Lung (tissue), 12 donors: Measurements from ENCODE around the gene ABHD8. TPM values are rescaled to one million over a fixed set of nuclear protein-coding genes. Genes with fewer than 3 reads are reported as not detected.

Experiments used
- ATAC-seq: fragments of 200-7000 bp; cut with Tn5 transposase; one replicate; pipeline ENCODE4 v1.9.1; 2020; ENCODE audit warnings: moderate number of reproducible peaks; ENCODE audit not compliant: insufficient read depth, low FRiP score
- DNase-seq, 3 donors: peaks; one replicate each; pipeline ENCODE4 v3.0.0-alpha.2; 2013 to 2017
- H3K27ac ChIP-seq, 2 donors: one replicate each; pipeline ENCODE4 v1.5.1; 2013; ENCODE audit warnings: mild to moderate bottlenecking in 2 of 2, moderate library complexity in 2 of 2, control low read depth in 1 of 2, inconsistent platforms in 1 of 2, low read depth in 1 of 2, low read length in 1 of 2
- H3K27me3 ChIP-seq, 3 donors: one replicate each; pipeline ENCODE4 v1.5.1; 2013; ENCODE audit warnings: low read length in 2 of 3; ENCODE audit not compliant: control insufficient read depth in 3 of 3, insufficient read depth in 3 of 3
- H3K36me3 ChIP-seq, 4 donors: one replicate each; pipeline ENCODE4 v1.5.1; 2013; ENCODE audit warnings: low read length in 4 of 4, mild to moderate bottlenecking in 1 of 4, moderate library complexity in 1 of 4; ENCODE audit not compliant: control insufficient read depth in 4 of 4, insufficient read depth in 4 of 4
- H3K4me1 ChIP-seq, 5 donors: one replicate each; pipeline ENCODE4 v1.5.1; 2013; ENCODE audit warnings: low read length in 5 of 5, mild to moderate bottlenecking in 2 of 5, moderate library complexity in 1 of 5; ENCODE audit not compliant: control insufficient read depth in 5 of 5, insufficient read depth in 5 of 5
- H3K4me3 ChIP-seq: one replicate; pipeline ENCODE4 v1.5.1; 2013; ENCODE audit warnings: mild to moderate bottlenecking, control low read depth, moderate library complexity
- H3K9ac ChIP-seq, 2 donors: one replicate each; pipeline ENCODE4 v1.5.1; 2013; ENCODE audit warnings: low read length in 2 of 2, control low read depth in 1 of 2; ENCODE audit not compliant: insufficient read depth in 1 of 2
- H3K9me3 ChIP-seq, 4 donors: one replicate each; pipeline ENCODE4 v1.5.1; 2013; ENCODE audit warnings: low read length in 3 of 4, mild to moderate bottlenecking in 1 of 4, moderate library complexity in 1 of 4; ENCODE audit not compliant: control insufficient read depth in 4 of 4, insufficient read depth in 3 of 4
- WGBS, 2 donors: extraction: QIAGEN DNeasy Blood & Tissue Kit; methylation state at CpG; one replicate each; pipeline ENCODE4 v1.1.7; 2013; 5-methylcytosine and 5-hydroxymethylcytosine counted together
- polyA plus RNA-seq, 2 donors: library from polyadenylated mRNA; stranded (reverse); fragments of 200-250 nt; gene quantifications; one replicate each; pipeline ENCODE4 v1.2.1, GENCODE V29; 2013
- total RNA-seq, 2 donors: library from RNA; depleted of rRNA in 1 of 2; stranded (reverse); fragments of >200 nt in 1 of 2; gene quantifications; one replicate each; pipeline ENCODE4 v1.2.1, GENCODE V29; 2014 to 2021
- TF ChIP-seq, protein P1 (sequence below): IDR thresholded peaks from 2 replicates; pipeline ENCODE4 v1.5.1; 2012; ENCODE audit warnings: mild to moderate bottlenecking; ENCODE audit errors: control extremely low read depth, extremely low read depth
- donor health status: control.
- donor health status: control.
- donor health status: Bipolar disorder and iron deficiency.
- donor health status: healthy.
- donor health status: DM: yes; HTN: yes; CAD: no.

ABHD8 gene
- total and polyA plus RNA-seq, 4 donors = 12.8 to 23.0 (median 15.1) TPM

DNA sequence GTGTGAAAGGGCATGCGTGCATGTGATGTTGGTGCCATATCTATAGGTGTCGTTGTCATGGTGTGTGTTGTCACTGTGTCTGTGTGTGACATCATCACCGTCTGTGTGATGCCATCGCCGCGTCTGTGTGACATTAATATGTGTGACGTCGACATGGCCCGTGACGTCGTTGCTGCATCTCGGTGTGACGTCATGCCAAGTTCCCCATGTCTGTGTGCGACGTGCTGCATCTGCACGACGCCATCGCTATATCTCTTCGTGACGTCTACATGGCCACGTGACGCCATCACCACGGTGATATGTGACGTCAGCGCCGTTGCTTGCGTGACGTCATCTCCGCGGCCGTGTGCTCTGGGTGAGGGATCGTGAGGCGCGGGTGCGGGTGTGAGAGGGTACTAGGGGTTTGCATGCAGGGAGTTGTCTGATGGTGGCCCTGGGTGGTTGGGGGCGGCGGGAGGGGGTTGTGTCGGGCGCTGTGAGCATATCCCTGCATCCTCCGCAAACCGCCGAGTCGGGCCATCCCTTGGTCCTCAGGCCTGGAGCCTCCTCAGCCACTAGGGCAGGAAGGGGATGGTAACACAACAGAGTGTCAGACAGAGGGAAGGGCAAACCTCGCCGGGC lies 48.7 kb upstream of the ABHD8 start:
- TF ChIP-seq, protein P1, sequence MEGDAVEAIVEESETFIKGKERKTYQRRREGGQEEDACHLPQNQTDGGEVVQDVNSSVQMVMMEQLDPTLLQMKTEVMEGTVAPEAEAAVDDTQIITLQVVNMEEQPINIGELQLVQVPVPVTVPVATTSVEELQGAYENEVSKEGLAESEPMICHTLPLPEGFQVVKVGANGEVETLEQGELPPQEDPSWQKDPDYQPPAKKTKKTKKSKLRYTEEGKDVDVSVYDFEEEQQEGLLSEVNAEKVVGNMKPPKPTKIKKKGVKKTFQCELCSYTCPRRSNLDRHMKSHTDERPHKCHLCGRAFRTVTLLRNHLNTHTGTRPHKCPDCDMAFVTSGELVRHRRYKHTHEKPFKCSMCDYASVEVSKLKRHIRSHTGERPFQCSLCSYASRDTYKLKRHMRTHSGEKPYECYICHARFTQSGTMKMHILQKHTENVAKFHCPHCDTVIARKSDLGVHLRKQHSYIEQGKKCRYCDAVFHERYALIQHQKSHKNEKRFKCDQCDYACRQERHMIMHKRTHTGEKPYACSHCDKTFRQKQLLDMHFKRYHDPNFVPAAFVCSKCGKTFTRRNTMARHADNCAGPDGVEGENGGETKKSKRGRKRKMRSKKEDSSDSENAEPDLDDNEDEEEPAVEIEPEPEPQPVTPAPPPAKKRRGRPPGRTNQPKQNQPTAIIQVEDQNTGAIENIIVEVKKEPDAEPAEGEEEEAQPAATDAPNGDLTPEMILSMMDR = no peak
- no peak overlapping the region for H3K9ac ChIP-seq
- ATAC-seq = no peak
- H3K36me3 ChIP-seq = no peaks in the 10 kb centered on the region
- peak overlapping the region in 1 of 2 donors; percentile 23 for H3K27ac ChIP-seq
- H3K27me3 ChIP-seq = peaks cover 0 to 4% (median 0%) of the 10 kb centered on the region in 3 donors
- no peaks in the 10 kb centered on the region for H3K9me3 ChIP-seq
- WGBS, 2 donors = 86 to 89% methylated on average over 45 of the region's 45 CpGs
- no peak overlapping the region for H3K4me3 ChIP-seq
- no peak for DNase-seq
- H3K4me1 ChIP-seq = peaks cover 0 to 19% (median 4%) of the 10 kb centered on the region in 5 donors

DNA sequence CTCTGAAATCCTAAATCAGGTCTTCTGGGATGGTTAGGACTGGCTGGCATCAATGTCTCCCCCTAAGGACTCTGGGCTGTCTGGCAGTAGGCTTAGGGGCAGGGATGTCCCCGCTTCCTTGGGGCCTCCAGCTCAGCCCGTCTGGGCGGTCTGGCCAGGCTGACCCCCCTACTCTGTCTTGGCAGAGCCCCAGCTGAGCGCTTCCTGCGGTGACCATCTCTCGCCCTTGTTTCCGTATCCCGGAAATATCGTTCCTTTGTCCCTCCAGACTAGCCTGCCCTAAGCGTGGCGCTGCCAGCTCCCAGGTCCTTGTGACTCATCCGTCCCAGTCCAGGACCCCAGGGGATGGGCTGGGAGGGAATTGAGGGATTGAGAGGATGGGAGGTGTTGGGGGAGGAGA lies 45.5 kb upstream of the ABHD8 start:
- Histone ChIP-seq H3K4me1 (peaks cover 0 to 19% (median 6%) of the 10 kb centered on the region in 5 donors), H3K36me3 (no peaks in the 10 kb centered on the region), H3K9ac (peak overlapping the region in 1 of 2 donors; percentile 47), H3K4me3 (no peak overlapping the region), H3K27ac (peak overlapping the region in 1 of 2 donors; percentile 5), H3K9me3 (no peaks in the 10 kb centered on the region), H3K27me3 (peaks cover 0 to 4% (median 0%) of the 10 kb centered on the region in 3 donors)
- TF ChIP-seq, protein P1 = no peak
- 5 to 7% methylated on average over 12 of the region's 12 CpGs for WGBS, 2 donors
- ATAC-seq (no peak), DNase-seq (peak; percentile 88 to 94 (median 89))

DNA sequence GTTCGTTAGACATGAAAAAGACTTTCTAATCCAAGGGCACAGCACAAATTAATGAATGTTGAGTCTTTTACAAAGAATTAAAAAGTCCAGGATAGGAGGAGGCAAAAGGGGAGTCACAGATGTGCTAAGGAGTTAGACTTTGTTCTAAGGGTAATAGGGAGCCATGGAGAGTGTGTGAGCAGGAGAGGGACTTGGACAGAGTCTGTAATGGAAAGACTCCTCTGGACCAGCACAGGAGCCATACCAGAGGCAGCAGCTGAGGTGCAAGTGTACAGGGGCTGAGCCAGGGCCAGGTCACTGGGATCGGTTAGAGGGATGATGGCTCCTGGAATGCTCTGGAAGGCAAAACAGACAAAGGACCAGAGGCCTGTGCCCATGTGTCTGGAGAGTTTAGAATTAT lies 44.7 kb upstream of the ABHD8 start:
- 61 to 69% methylated on average over 2 of the region's 2 CpGs for WGBS, 2 donors
- ATAC-seq (no peak), DNase-seq (no peak)
- Histone ChIP-seq H3K4me1 (peaks cover 0 to 15% (median 6%) of the 10 kb centered on the region in 5 donors), H3K4me3 (no peak overlapping the region), H3K36me3 (no peaks in the 10 kb centered on the region), H3K27ac (peak overlapping the region; percentile 31 to 58), H3K9me3 (no peaks in the 10 kb centered on the region), H3K9ac (no peak overlapping the region), H3K27me3 (peaks cover 0 to 4% (median 0%) of the 10 kb centered on the region in 3 donors)
- TF ChIP-seq, protein P1 = no peak
